SKM-1 (cell line): ENCODE measurements around the gene ARHGEF3.
A peak's percentile ranks its signal among the peaks of the same experiment; 100 is the strongest.
"Not testable (repeated sequence)": the region's sequence is repeated elsewhere in the genome, so short reads cannot be mapped to it uniquely, and the experiment has no call there.

Experiments
- DNase-seq: peaks from one replicate; lab custom pipeline; 2025; ENCODE audit not compliant: unreplicated experiment; lab: John Stamatoyannopoulos, UW

ARHGEF3 gene

GRCh38 chr3:56748663-56749231 lies 53.0 kb downstream of the ARHGEF3 start:
- no peak for DNase-seq

- DNase-seq: no peak
Observed at GRCh38 chr3:56747150-56747549, 54.6 kb downstream of the ARHGEF3 start.

GRCh38 chr3:56744016-56744415 lies 57.7 kb downstream of the ARHGEF3 start:
- no peak for DNase-seq

- DNase-seq: no peak
Observed at GRCh38 chr3:56742887-56743286, 58.9 kb downstream of the ARHGEF3 start.

- DNase-seq: no peak
Observed at GRCh38 chr3:56739036-56739435, 62.7 kb downstream of the ARHGEF3 start.

GRCh38 chr3:56737006-56737405 lies 64.7 kb downstream of the ARHGEF3 start:
- no peak for DNase-seq

- DNase-seq: no peak
Observed at GRCh38 chr3:56732109-56732508, 69.6 kb downstream of the ARHGEF3 start.

GRCh38 chr3:56725175-56725574 lies 76.6 kb downstream of the ARHGEF3 start:
- no peak for DNase-seq

- DNase-seq: no peak
Observed at GRCh38 chr3:56724676-56725075, 77.1 kb downstream of the ARHGEF3 start.

- DNase-seq: no peak
Observed at GRCh38 chr3:56720849-56721248, 80.9 kb downstream of the ARHGEF3 start.

GRCh38 chr3:56718809-56719208 lies 82.9 kb downstream of the ARHGEF3 start:
- not testable (repeated sequence) for DNase-seq

GRCh38 chr3:56711344-56711743 lies 90.4 kb downstream of the ARHGEF3 start:
- DNase-seq: no peak

GRCh38 chr3:56707412-56707811 lies 94.3 kb downstream of the ARHGEF3 start:
- DNase-seq: not testable (repeated sequence)

GRCh38 chr3:56706629-56707028 lies 95.1 kb downstream of the ARHGEF3 start:
- no peak for DNase-seq

- DNase-seq: no peak
Observed at GRCh38 chr3:56704706-56705105, 97.0 kb downstream of the ARHGEF3 start.

- DNase-seq: peak; percentile 47
Observed at GRCh38 chr3:56702490-56703315, 99.0 kb downstream of the ARHGEF3 start.

- no peak for DNase-seq
Observed at GRCh38 chr3:56700151-56700550, 101.6 kb downstream of the ARHGEF3 start.

- DNase-seq: no peak
Observed at GRCh38 chr3:56694867-56695683, 106.7 kb downstream of the ARHGEF3 start.

- DNase-seq: peak; percentile 86
Observed at GRCh38 chr3:56693750-56694149, 108.0 kb downstream of the ARHGEF3 start.

- not testable (repeated sequence) for DNase-seq
Observed at GRCh38 chr3:56692520-56693433, 109.0 kb downstream of the ARHGEF3 start.

GRCh38 chr3:56692001-56692365 lies 109.8 kb downstream of the ARHGEF3 start:
- not testable (repeated sequence) for DNase-seq
